Measurements from ENCODE around the gene ZEB1.
"Not testable (repeated sequence)": the region's sequence is repeated elsewhere in the genome, so short reads cannot be mapped to it uniquely, and the experiment has no call there.

ZEB1 gene

GRCh38 chr10:31524460-31524859, 205.4 kb downstream of the ZEB1 start:
- no peak for TF ChIP-seq CTCF (conservative IDR thresholded peaks at IDR 0.05)
- no peak for TF ChIP-seq ZFX (IDR thresholded peaks at IDR 0.05)
- H3K27ac ChIP-seq: no peak overlapping the region

GRCh38 chr10:31526178-31526577, 207.2 kb downstream of the ZEB1 start:
- TF ChIP-seq CTCF (conservative IDR thresholded peaks at IDR 0.05) (no peak), ZFX (IDR thresholded peaks at IDR 0.05) (no peak)
- no peak overlapping the region for H3K27ac ChIP-seq

GRCh38 chr10:31526681-31527080, 207.7 kb downstream of the ZEB1 start:
- no peak for TF ChIP-seq ZFX (IDR thresholded peaks at IDR 0.05)

GRCh38 chr10:31528831-31529230, 209.8 kb downstream of the ZEB1 start:
- TF ChIP-seq CTCF (conservative IDR thresholded peaks at IDR 0.05) (no peak), ZFX (IDR thresholded peaks at IDR 0.05) (no peak)
- H3K27ac ChIP-seq: no peak overlapping the region

More at GRCh38 chr10:31526681-31527080, 207.7 kb downstream of the ZEB1 start:
- H3K27ac ChIP-seq: no peak overlapping the region

GRCh38 chr10:31536302-31536701, 217.3 kb downstream of the ZEB1 start:
- H3K27ac ChIP-seq: no peak overlapping the region
- TF ChIP-seq CTCF (conservative IDR thresholded peaks at IDR 0.05): no peak
- no peak for TF ChIP-seq ZFX (IDR thresholded peaks at IDR 0.05)

GRCh38 chr10:31549896-31550295, 230.9 kb downstream of the ZEB1 start:
- no peak overlapping the region for H3K27ac ChIP-seq
- TF ChIP-seq ZFX (IDR thresholded peaks at IDR 0.05): no peak
- TF ChIP-seq CTCF (conservative IDR thresholded peaks at IDR 0.05): no peak

GRCh38 chr10:31554556-31554955, 235.5 kb downstream of the ZEB1 start:
- no peak for TF ChIP-seq ZFX (IDR thresholded peaks at IDR 0.05)
- TF ChIP-seq CTCF (conservative IDR thresholded peaks at IDR 0.05): no peak

GRCh38 chr10:31557854-31558253, 238.8 kb downstream of the ZEB1 start:
- H3K27ac ChIP-seq: no peak overlapping the region
- no peak for TF ChIP-seq ZFX (IDR thresholded peaks at IDR 0.05)
- TF ChIP-seq CTCF (conservative IDR thresholded peaks at IDR 0.05): no peak

More at GRCh38 chr10:31554556-31554955, 235.5 kb downstream of the ZEB1 start:
- no peak overlapping the region for H3K27ac ChIP-seq

GRCh38 chr10:31568252-31568861, 249.3 kb downstream of the ZEB1 start:
- H3K27ac ChIP-seq: not testable (repeated sequence)
